Dermis blood vessel endothelial cell (primary cell): ENCODE data around the gene TICRR. TPM values are rescaled to one million over a fixed set of nuclear protein-coding genes. Genes with fewer than 3 reads are reported as not detected.
"Not testable (repeated sequence)": the region's sequence is repeated elsewhere in the genome, so short reads cannot be mapped to it uniquely, and the experiment has no call there.

Source experiments
- DNase-seq: peaks from one replicate; pipeline ENCODE4 v3.0.0; 2010
- total RNA-seq: library from RNA; depleted of rRNA; stranded (reverse); fragments of >200 nt; gene quantifications from 2 replicates; pipeline ENCODE4 v1.2.3, GENCODE V29; 2014

The TICRR gene, protein sequence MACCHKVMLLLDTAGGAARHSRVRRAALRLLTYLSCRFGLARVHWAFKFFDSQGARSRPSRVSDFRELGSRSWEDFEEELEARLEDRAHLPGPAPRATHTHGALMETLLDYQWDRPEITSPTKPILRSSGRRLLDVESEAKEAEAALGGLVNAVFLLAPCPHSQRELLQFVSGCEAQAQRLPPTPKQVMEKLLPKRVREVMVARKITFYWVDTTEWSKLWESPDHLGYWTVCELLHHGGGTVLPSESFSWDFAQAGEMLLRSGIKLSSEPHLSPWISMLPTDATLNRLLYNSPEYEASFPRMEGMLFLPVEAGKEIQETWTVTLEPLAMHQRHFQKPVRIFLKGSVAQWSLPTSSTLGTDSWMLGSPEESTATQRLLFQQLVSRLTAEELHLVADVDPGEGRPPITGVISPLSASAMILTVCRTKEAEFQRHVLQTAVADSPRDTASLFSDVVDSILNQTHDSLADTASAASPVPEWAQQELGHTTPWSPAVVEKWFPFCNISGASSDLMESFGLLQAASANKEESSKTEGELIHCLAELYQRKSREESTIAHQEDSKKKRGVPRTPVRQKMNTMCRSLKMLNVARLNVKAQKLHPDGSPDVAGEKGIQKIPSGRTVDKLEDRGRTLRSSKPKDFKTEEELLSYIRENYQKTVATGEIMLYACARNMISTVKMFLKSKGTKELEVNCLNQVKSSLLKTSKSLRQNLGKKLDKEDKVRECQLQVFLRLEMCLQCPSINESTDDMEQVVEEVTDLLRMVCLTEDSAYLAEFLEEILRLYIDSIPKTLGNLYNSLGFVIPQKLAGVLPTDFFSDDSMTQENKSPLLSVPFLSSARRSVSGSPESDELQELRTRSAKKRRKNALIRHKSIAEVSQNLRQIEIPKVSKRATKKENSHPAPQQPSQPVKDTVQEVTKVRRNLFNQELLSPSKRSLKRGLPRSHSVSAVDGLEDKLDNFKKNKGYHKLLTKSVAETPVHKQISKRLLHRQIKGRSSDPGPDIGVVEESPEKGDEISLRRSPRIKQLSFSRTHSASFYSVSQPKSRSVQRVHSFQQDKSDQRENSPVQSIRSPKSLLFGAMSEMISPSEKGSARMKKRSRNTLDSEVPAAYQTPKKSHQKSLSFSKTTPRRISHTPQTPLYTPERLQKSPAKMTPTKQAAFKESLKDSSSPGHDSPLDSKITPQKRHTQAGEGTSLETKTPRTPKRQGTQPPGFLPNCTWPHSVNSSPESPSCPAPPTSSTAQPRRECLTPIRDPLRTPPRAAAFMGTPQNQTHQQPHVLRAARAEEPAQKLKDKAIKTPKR (N-terminal part only)
- 2.2 and 7.0 TPM in 2 replicates for total RNA-seq

DNA sequence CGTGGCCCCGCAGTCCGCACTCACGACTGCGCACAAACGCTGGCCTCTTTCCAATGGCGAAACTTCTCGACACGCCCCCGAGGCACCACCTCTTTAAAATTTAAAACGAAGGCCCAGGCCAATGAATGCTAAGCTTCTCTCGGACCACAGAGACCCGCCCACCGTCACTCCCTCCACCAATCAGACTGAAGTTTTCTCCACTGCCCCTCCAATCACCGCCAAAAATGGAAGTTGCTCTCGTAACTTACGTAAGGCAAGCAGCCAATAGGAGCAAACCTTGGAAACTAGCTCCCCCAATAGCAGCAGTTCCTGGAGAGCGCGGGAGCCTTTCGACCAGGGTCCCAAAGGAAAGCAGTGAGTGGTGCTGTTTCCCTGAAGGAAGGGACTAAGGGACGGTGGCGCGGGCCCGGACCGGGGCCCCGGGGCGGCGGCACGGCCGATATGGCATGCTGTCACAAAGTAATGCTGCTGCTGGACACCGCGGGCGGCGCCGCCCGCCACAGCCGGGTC is at the start of gene TICRR:
TICRR (plus strand) TSS at position 324 of the 510 bp plus-strand sequence; CDS start at position 442, 118 bp downstream.
- DNase-seq = peak; percentile 100

DNA sequence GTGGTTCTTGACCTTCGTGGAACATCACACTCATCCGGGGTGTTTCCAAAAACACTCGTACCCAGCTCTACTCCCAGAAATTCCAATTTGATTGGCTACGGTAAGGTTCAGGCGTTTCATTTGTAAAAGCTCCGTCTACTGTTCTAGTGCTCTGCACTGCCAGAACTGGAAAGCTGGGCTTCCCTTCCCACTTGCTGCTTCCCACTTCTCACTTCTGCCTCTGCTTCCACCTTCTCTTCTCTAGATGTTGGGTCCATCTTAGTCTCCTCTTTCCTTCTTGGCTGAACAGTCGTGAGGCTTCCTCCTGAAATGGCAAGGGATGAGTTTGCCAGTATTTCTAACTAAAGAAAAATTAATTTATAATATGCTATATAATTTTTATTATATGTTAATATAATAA is 49.1 kb upstream of the TICRR start:
- DNase-seq = no peak

DNA sequence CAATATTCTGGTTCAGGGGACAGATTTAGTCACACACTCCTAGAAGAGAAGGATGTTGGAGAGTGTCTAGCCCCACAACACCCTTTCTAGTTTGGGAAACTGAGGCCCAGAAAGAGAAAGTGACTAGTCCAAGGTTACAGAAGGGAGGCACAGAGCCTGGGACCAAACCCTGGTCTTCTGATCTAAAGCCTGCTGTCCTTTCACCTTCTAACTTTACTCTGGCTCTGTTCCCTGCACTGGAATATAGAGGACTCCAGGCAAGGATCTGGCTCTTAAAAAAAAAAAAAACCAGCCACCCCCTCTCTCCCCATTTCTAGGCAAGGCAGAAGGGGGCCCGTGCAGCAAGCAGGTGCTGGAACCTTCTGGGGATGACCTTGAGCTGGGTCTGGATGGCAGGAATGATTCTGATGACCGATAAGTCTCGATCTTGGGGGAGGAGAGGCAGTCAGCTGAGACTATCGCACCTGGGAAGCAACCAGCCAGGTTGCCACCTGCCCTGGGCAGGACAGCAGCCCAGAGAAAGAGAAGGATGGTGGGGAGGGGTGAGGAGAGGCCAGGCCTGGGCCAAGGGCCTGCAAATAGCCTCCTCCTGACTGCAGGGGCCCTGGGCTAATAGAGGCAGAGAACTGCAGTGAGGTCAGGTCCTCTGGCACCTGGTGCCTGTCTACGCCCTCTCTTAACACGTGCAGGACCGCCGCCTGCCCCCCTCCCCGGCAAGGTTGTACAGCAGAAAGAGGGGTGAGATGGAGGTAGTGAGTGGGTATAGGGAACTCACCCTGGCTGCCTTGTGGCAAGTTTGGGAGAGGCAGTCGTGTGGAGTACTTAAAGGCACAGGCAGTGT is 48.4 kb upstream of the TICRR start:
- no peak for DNase-seq

DNA sequence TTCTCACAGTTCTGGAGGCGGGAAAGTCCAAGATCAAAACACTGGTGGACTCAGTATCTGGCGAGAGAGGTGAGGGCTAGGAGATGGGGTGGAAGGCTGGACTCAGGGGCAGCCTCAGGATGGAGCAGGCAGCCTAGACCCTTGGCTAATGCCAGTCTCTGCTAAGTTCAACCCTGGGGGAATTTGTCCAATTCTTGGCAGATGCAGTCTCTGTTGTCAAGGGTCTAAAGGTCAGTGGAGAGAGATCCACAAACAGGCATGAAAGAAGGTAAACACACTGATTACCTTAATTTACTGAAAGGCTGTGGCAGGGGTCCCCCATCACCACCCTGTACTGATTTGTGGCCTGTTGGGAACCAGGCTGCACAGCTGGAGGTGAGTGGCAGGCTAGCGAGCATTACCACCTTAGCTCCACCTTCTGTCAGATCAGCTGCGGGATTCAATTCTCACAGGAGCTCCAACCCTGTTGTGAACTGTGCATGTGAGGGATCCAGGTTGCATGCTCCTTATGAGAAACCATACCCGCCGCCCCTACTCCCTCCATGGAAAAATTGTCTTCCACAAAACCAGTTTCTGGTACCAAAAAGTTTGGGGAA is 46.4 kb upstream of the TICRR start:
- no peak for DNase-seq

DNA sequence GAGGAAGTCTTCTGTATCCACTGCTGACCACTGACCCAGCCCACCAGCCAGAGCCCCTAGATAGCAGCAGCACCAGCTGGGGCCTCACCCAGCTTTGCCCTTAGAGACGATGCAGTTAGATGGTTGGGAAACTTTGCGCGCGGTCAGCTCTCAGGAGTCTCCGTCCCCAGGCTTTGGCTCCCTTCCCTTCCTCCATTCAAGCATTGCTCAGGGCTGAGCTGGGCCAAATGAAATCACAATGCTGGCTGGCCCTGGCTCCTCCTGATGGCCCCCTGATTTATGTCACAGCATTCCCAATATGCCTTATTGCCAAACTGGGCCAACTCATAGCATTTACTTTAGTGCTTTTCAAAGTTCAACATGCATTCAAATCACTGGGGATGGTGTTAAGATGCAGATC is 44.3 kb upstream of the TICRR start:
- DNase-seq = no peak

DNA sequence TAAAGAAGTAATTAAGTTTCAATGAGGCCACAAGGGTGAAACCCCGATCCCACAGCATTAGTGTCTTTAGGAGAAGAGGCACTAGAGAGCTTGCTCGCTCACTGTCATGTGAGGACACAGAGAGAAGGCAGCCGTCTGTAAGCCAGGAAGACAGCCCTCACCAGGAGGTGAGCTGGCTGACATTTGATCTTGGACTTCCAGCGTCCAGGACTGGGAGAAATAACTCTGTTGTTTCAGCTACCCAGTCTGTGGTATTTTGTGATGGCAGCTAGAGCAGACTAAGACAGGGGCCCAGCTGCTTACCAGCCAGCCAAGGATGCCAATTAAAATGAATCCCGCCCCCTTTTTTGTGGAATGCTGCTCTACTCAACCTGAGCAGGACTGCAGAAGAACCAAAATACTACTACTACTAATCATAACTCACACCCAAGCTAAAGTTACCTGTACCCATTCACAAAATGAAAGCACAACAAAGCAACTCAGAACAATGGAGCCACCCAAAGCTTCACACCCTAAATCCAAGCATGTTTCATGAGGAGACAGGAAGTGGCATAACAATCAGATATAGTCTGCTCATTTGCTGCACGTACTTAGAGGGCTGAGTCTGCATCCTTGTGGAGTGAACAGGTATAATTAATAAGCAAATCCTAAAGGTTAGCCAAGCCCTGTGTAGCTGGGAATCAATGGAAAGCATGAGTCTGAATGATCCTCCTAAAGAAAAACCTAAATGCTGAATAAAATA is 43.3 kb upstream of the TICRR start:
- peak; percentile 4 for DNase-seq

DNA sequence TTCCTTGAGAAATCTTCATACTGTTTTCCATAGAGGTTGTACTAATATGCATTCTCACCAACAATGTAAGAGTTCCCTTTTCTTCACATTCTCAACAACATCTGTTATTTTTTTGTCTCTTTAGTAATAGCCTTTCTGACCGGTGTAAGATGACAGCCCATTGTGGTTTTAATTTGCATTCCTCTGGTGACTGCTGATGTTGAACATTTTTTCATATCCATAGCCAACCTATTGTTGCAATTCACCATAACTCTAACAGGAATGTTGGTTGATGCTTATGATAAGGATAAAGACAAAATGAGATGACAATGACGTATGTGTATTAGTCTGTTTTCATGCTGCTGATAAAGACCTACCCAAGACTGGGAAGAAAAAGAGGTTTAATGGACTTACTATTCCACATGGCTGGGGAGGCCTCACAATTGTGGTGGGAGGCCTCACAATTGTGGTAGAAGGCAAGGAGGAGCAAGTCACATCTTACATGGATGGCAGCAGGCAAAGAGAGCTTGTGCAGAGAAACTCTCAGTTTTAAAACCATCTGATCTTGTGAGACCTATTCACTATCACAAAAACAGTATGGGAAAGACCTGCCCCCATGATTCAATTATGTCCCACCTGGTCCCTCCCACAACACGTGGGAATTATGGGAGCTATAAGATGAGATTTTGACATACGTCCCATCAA is 41.3 kb upstream of the TICRR start:
- no peak for DNase-seq

DNA sequence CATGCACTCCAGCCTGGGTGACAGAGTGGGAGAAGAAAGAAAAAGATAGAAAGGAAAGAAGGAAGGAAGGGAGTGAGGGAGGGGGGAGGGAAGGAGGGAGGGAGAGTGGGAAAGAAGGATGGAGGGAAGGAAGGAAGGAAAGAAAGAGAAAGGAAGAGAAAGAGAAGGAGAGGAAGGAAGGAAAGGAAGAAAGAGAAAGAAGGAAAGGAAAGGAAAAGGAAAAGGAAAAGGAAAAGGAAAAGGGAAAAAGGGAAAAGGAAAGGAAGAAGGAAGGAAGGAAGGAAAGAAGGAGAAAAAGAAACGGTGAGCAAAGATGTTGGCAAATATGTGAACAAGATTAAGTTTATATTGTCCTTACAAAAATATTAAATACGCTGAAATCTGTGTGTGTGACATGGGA is 36.2 kb upstream of the TICRR start:
- DNase-seq = no peak

DNA sequence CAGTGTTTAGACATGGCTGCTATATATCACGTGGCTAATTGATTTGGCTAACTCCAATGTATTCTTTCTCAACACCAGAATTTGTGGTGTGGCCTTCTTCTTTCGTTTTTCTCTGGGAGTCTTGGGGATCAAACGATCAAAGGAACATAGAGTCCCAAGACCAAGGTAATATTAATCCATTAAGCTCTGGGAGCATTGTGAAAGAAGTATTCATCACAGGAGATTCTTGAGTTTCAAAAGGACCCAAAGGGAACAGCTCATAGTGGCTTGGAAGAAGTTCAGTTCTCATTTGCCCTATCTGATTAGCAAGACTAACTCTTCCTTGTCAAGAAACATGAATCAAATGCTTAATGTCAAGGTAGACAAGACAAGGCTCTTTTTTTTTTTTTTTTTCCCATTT is 32.9 kb upstream of the TICRR start:
- DNase-seq = no peak

DNA sequence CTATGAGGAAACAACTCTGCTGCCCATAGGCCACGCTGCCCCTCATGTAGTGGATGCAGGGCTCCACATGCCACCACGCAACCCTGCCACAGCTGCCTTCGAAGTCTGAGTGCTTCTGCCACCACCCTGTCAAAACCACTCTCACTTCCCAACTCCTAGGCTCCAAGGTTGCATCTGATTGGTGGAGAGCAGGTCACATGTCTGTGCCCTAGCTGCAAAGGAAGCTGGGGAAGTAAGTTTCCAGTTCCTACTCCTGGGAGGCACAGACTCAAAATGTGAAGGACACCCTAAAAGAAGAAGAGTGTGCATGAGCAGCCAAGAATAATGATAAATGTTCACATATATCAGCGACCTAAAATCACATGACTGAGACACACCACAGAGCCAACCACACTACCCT is 31.9 kb upstream of the TICRR start:
- DNase-seq = no peak

DNA sequence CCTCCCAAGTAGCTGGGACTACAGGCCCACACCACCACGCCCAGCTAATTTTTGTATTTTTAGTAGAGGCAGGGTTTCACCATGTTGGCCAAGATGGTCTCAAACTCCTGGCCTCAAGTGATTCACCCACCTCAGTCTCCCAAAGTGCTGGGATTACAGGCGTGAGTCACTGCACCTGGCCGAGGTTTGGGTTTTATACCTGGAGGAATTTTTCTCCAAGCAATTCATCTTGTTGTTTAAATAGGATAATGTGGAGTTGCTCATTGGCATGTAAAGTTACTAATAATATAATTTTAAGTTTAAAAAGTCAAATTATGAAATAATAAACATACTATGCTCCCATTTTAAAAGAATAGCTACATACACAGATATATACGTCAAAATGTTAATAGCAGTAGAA is 26.1 kb upstream of the TICRR start:
- not testable (repeated sequence) for DNase-seq

DNA sequence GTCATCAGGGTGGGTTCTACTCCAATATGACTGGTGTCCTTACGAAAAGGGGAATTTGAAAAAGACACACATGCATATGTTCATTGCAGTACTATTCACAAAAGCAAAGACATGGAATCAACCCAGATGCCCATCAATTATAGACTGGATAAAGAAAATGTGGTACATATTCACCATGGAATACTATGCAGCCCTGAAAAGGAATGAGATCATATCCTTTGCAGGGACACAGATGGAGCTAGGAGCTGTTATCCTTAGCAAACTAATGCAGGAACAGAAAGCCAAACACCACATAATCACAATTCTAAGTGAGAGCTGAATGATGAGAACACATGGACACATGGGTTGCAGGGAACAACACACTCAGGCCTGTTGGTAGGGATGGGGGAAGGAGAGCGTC is 24.8 kb upstream of the TICRR start:
- no peak for DNase-seq

DNA sequence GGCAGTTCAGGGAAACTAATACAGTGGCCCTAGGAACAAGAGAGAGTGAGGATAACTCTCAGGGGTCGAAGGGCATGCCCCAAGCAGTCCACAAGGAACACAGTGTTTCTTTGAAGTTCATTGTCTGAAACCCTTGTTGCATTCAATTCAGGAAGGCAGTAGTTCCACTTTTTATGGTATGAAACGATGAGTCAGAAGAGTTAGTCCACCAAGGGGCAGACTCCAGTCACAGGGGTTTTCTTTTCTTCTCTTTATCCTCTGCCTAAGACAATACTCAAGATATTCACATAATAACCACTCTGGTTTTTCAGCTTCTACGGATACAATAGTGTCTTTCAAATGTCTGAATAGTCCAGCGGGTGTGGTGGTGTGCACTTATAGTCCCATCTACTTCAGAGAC is 23.7 kb upstream of the TICRR start:
- peak; percentile 3 for DNase-seq

DNA sequence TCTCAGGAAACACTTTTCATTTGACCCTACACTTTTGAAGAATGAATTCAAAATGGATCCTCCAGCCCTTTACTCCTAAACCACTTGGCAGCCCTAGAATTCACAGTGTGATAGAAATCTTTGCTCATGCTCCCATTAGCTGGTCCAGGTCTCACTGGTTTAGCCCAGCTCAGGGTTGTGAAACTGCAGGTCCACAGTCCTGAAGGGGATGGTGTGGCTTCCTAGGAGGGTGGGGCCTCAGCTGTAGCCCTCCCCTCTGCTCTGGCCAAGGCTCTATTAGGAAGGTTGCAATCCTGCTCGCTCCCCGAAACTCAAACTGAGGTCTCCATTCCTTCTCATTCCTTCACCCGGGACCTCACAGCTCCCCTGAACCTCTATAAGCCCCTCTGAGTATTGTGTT is 21.6 kb upstream of the TICRR start:
- no peak for DNase-seq

DNA sequence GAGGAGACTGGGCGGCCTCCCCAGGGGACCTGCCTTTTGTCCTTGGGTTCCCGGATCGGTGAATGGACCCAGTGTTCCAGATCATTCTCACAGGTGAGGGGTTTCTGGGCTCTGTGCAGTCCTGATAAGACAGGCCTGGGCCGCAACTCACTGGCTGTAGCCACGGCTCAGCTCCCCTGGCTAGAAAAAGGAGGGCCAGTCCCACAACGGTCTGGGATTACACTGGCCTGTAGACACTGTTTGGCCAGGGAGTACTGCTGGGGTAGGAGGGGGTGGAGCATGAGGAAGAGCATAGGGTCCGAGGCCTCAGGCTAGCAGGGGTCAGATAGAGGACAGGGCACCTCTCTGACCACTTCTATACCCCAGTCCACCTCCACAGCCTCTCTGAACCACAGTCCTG is 21.0 kb upstream of the TICRR start:
- no peak for DNase-seq

DNA sequence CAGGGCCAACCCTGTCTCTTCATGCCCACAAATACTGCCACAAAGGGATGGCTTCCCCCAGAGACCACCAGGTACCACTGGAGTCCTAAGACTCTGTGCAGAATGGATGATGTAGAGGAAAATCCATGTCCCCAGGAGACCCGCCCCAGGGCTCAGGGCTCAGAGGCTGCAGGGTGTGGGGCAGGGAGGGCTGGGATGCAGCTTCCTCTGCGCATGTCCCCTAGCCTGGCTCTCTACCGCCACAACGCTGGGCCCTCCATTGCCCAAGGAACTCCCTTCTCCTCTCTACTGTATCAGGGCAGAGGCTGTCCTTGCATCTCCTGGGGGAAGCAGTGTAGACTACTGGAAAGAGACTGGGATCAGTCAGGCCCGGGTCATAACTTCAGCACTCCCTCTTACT is 19.5 kb upstream of the TICRR start:
- DNase-seq = no peak

DNA sequence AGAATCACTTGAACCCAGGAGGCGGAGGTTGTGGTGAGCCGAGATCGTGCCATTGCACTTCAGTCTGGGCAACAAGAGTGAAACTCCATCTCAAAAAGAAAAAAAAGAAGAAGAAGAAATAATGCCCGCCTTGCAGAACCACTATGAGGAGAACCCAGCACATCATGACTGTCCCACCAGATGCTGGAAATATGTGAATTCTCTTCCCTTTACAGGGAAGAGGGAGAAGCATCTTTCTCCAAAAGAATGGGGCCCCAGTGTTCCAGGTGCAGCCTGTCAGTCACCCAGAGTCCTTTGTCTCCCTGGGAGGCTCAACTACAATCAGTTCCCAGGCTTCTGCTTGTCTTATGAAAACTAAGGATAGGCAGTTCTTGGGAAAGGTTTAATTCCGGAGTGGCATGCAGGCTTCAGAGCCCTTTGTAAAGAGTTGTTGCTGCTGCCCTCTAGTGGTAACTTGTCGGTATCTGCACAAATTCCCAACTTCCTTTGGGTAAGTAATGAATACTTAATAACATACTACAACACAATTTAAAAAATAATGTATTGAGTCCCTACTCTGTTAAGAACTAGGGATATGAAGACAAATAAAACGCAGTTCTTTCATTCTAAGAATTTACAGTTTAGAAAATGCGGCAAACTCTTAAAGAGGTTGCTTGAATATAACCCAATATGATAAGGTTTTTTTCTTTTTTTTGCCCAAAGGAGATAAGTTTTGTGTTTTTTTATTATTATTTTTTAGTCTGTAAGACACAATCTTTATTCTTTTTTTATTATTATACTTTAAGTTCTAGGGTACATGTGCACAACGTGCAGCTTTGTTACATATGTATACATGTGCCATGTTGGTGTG is 18.6 kb upstream of the TICRR start:
- DNase-seq = peak; percentile 88

DNA sequence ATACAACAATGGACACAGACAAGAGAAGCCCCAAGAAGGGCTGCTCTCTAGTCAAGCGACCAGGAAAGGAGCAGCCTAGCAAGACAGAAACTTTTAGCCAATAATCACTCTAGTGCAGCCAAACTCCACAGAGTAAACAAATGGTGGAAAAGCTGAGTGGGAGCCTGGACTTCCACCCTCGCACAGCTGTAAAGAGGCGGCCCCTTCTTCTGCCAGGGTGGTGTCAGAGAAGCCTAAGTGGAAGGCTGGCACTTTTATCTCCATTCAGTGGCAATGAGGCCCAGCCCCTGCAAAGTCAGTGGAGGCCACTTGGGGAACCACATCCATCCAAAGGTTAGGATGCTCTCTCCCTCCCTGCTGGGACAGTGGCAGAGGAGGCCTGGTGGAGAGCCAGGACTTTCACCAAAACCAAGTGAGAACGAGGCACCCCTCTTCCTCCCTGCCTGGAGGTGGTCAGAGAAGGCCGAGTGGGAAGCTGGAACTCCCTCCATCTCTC is 15.5 kb upstream of the TICRR start:
- no peak for DNase-seq

DNA sequence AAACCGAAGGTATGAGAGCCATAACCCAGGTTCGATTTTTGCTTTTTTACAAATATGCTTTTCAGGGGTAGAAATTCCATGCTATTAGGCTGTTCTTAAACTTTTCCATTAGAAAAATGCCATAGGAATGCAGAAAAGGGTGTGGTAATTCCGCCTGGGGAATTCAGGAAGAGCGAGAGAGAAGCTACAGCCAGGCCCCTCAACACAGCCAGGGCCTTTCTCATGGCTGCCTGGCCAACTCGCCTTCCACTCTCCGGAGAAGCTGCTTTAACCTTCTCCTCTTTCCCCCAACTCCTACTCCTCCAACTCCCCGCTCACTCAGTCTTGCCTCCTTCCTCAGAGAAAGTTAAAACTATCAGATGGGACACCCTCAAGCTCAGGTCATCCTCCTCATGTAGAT is 9.1 kb upstream of the TICRR start:
- DNase-seq = no peak
